HepG2 (cell line): ENCODE results near the gene TDRD9. TPM values are rescaled to one million over a fixed set of nuclear protein-coding genes. Genes with fewer than 3 reads are reported as not detected.

ENCODE experiments used
- TBX2 ChIP-seq: sonication (generic); formaldehyde crosslinking; IDR thresholded peaks from 2 replicates; pipeline ENCODE4 v1.5.0; 2020; ENCODE audit warnings: missing genetic modification reagents, mild to moderate bottlenecking, borderline replicate concordance
- YEATS4 ChIP-seq: sonication (generic); formaldehyde crosslinking; IDR thresholded peaks from 2 replicates; pipeline ENCODE4 v1.4.0; 2020; ENCODE audit warnings: missing genetic modification reagents, borderline replicate concordance
- ZNF660 ChIP-seq: sonication (generic); formaldehyde crosslinking; IDR thresholded peaks from 2 replicates; pipeline ENCODE4 v1.5.1; 2020; ENCODE audit warnings: mild to moderate bottlenecking, low read depth, missing genetic modification reagents, borderline replicate concordance
- ZNF749 ChIP-seq: sonication (generic); formaldehyde crosslinking; IDR thresholded peaks from 2 replicates; pipeline ENCODE4 v1.8.0; 2022; ENCODE audit warnings: mild to moderate bottlenecking, missing genetic modification reagents, moderate library complexity, borderline replicate concordance
- polyA plus RNA-seq, 8 experiments: library from polyadenylated mRNA; depleted of rRNA in 3 of 8; stranded (reverse) in 7 of 8; unstranded in 1 of 8; fragments of >200 nt; fragmentation: Illumina TruSeq in 4 of 8; extraction: Trizol in 4 of 8; gene quantifications; 2 replicates each; pipeline versions ENCODE4 v1.2.1 to v1.2.3, GENCODE V29; 2011 to 2016; ENCODE audit warnings: low read depth in 4 of 8, missing spikeins in 1 of 8, mixed read lengths in 1 of 8; ENCODE audit not compliant: insufficient read depth in 1 of 8
- total RNA-seq, 5 experiments: library from RNA; depleted of rRNA; stranded (reverse); fragments of >200 nt; fragmentation: Illumina TruSeq; extraction: Trizol; gene quantifications; 2 replicates each; pipeline ENCODE4 v1.2.3, GENCODE V29; 2016; ENCODE audit warnings: low read depth in 1 of 5
- TF ChIP-seq, protein P1 (sequence below): sonication (generic); formaldehyde crosslinking; IDR thresholded peaks from one replicate; pipeline ENCODE4 v1.5.1; 2020; ENCODE audit warnings: mild to moderate bottlenecking, missing genetic modification reagents; ENCODE audit errors: not compliant biosample characterization
- TF ChIP-seq, protein P2 (sequence below): IDR thresholded peaks from 2 replicates; pipeline ENCODE4 v1.6.1; 2016; ENCODE audit warnings: missing biosample characterization, missing genetic modification reagents, low read depth

TDRD9 gene
- total and polyA plus RNA-seq, 2 of the 13 experiments (the other 11 are each of a cell fraction or from before 2014, with no cell fraction given) = not detected

DNA sequence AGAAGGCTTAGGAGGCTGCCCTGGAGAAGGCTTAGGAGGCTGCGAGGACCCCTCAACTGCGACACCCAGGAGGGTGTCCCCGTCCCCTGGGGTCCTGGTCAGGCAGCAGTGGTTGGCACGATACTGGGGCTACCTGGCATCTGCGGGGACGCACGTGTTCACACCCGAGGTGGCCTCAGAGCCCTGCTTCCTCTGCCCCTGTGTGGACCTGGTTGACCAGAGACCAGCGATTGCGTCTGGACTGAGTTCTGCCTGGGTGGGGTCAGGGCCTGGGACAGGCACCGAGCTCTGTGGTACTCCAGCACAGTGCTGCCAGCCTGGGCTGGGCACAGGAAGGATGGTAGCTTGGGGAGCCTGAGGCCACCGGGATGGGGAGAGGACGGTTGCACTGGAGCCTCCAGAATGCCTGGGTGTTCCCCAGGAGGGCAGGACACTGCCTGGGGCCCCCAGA is 158.0 kb downstream of the TDRD9 start (continued):
- TF ChIP-seq, protein P1, sequence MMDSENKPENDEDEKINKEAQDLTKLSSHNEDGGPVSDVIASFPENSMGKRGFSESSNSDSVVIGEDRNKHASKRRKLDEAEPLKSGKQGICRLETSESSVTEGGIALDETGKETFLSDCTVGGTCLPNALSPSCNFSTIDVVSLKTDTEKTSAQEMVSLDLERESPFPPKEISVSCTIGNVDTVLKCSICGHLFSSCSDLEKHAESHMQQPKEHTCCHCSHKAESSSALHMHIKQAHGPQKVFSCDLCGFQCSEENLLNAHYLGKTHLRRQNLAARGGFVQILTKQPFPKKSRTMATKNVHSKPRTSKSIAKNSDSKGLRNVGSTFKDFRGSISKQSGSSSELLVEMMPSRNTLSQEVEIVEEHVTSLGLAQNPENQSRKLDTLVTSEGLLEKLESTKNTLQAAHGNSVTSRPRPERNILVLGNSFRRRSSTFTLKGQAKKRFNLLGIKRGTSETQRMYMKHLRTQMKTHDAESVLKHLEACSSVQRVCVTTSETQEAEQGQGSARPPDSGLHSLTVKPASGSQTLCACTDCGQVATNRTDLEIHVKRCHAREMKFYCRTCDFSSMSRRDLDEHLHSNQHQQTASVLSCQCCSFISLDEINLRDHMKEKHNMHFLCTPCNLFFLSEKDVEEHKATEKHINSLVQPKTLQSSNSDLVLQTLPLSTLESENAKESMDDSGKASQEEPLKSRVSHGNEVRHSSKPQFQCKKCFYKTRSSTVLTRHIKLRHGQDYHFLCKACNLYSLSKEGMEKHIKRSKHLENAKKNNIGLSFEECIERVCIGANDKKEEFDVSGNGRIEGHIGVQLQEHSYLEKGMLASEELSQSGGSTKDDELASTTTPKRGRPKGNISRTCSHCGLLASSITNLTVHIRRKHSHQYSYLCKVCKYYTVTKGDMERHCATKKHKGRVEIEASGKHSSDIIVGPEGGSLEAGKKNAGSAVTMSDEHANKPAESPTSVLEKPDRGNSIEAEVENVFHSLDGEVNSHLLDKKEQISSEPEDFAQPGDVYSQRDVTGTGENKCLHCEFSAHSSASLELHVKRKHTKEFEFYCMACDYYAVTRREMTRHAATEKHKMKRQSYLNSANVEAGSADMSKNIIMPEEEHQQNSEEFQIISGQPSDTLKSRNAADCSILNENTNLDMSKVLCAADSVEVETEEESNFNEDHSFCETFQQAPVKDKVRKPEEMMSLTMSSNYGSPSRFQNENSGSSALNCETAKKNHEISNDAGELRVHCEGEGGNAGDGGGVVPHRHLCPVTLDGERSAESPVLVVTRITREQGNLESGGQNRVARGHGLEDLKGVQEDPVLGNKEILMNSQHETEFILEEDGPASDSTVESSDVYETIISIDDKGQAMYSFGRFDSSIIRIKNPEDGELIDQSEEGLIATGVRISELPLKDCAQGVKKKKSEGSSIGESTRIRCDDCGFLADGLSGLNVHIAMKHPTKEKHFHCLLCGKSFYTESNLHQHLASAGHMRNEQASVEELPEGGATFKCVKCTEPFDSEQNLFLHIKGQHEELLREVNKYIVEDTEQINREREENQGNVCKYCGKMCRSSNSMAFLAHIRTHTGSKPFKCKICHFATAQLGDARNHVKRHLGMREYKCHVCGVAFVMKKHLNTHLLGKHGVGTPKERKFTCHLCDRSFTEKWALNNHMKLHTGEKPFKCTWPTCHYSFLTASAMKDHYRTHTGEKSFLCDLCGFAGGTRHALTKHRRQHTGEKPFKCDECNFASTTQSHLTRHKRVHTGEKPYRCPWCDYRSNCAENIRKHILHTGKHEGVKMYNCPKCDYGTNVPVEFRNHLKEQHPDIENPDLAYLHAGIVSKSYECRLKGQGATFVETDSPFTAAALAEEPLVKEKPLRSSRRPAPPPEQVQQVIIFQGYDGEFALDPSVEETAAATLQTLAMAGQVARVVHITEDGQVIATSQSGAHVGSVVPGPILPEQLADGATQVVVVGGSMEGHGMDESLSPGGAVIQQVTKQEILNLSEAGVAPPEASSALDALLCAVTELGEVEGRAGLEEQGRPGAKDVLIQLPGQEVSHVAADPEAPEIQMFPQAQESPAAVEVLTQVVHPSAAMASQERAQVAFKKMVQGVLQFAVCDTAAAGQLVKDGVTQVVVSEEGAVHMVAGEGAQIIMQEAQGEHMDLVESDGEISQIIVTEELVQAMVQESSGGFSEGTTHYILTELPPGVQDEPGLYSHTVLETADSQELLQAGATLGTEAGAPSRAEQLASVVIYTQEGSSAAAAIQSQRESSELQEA (CRISPR knock-in tag) = no peak
- TF ChIP-seq ZNF660 (CRISPR knock-in tag) (no peak), TBX2 (CRISPR knock-in tag) (no peak), ZNF749 (CRISPR knock-in tag) (no peak), YEATS4 (CRISPR knock-in tag) (no peak)
- TF ChIP-seq, protein P2, sequence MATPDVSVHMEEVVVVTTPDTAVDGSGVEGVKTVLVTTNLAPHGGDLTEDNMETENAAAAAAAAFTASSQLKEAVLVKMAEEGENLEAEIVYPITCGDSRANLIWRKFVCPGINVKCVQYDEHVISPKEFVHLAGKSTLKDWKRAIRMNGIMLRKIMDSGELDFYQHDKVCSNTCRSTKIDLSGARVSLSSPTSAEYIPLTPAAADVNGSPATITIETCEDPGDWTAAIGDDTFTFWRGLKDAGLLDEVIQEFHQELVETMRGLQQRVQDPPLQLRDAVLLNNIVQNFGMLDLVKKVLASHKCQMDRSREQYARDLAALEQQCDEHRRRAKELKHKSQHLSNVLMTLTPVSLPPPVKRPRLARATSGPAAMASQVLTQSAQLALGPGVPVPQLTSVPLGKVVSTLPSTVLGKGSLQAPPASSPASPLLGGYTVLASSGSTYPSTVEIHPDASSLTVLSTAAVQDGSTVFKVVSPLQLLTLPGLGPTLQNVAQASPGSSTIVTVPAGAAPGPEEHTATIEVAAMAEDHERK (CRISPR knock-in tag) = no peak
